HG02884 (cell line): ENCODE measurements around the gene GPS1.

ENCODE experiments used
- ATAC-seq: cut with Tn5 transposase; IDR thresholded peaks from one replicate; pipeline ENCODE4 v1.9.1; 2021; ENCODE audit warnings: mild to moderate bottlenecking, moderate library complexity; ENCODE audit not compliant: unreplicated experiment

GPS1 gene

GRCh38 chr17:82051776-82052637 lies at the start of gene GPS1, which contains the start of gene RFNG:
Gene GPS1, plus strand, starts transcription at chr17:82051898. Its CDS starts 34 bp downstream, at chr17:82051932.
Gene RFNG, minus strand, starts transcription at chr17:82051811. Its CDS starts 45 bp downstream, at chr17:82051766.
- no peak for ATAC-seq

- no peak for ATAC-seq
These were observed 48.0 kb upstream of the GPS1 start for GRCh38 chr17:82003411-82004381.

GRCh38 chr17:82004517-82005455 lies 46.9 kb upstream of the GPS1 start:
- no peak for ATAC-seq

- ATAC-seq = no peak
These were observed 45.9 kb upstream of the GPS1 start for GRCh38 chr17:82005701-82006348.

- ATAC-seq = no peak
These were observed 45.0 kb upstream of the GPS1 start for GRCh38 chr17:82006468-82007227.

- no peak for ATAC-seq
These were observed 44.5 kb upstream of the GPS1 start for GRCh38 chr17:82007228-82007494.

- ATAC-seq = no peak
These were observed 44.0 kb upstream of the GPS1 start for GRCh38 chr17:82007495-82008257.

- ATAC-seq = no peak
These were observed 43.3 kb upstream of the GPS1 start for GRCh38 chr17:82008258-82008940.

- ATAC-seq = no peak
These were observed 42.7 kb upstream of the GPS1 start for GRCh38 chr17:82008941-82009405.

GRCh38 chr17:82009413-82009812 lies 42.3 kb upstream of the GPS1 start:
- ATAC-seq = no peak

GRCh38 chr17:82010575-82011525 lies 40.8 kb upstream of the GPS1 start:
- ATAC-seq = no peak

- no peak for ATAC-seq
These were observed 40.0 kb upstream of the GPS1 start for GRCh38 chr17:82011617-82012187.

GRCh38 chr17:82012261-82012639 lies 39.4 kb upstream of the GPS1 start:
- ATAC-seq = no peak

- ATAC-seq = no peak
These were observed 38.9 kb upstream of the GPS1 start for GRCh38 chr17:82012640-82013295.

- ATAC-seq = no peak
These were observed 38.4 kb upstream of the GPS1 start for GRCh38 chr17:82013341-82013740.

GRCh38 chr17:82013772-82014321 lies 37.9 kb upstream of the GPS1 start:
- no peak for ATAC-seq
